Head of caudate nucleus (tissue), 42 donors: ENCODE data around the gene MBTPS2.
"Not testable (repeated sequence)": the region's sequence is repeated elsewhere in the genome, so short reads cannot be mapped to it uniquely, and the experiment has no call there.

Source experiments
- DNase-seq, 42 donors: peaks; one replicate each; pipeline versions ENCODE4 v3.0.0 to v3.0.0-alpha.2; 2020 to 2021; ENCODE audit warnings: mixed read lengths in 7 of 42
- intact Hi-C: fragments of 100-400 bp; cut with DNase I; formaldehyde crosslinking; loops from one replicate; pipeline ENCODE4 v1.15.0; 2022

Gene MBTPS2

DNA sequence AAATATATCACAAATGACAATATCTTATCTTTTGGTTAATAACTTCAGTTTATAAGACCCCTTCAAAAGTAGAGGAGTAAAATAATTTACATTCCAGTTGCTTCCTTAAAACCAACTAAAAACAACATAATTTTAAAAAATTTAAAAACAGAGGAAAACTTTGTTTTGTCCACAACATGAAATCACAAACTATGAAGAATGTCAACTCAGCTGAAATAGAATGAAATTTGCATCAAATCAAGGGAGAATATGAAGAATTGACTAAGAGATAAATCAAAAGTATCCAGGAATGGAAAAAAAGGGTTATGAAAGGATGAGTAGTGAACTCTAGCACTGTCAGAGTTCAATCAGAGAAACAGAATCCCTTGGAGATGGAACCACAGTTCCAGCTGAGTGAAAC, 14.2 kb downstream of the MBTPS2 start:
- DNase-seq = no peak
- intact Hi-C loops = no loop called here

DNA sequence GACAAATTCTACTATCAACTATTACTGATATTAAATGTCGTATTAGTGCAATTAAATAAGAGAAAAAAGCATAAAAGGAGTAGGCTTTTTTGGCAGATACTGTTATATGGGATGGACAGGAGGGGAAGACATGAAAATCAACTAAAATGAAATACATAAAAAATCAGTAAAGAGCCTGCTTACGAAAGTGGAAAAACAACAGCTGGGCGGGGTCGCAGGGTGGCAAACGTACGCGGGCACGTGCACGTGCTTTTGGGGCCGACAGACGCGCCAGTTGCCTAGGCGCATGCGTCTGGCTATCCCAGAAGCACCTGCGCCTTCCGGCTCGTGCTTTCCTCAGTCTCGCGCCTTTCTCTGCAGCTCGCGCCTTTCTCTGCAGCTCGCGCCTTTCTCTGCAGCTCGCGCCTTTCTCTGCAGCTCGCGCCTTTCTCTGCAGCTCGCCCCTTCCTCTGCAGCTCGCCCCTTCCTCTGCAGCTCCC, 16.6 kb downstream of the MBTPS2 start, which contains the start of gene YY2:
YY2 (plus strand) TSS at position 51 of the 479 bp plus-strand sequence. CDS start 498 bp downstream, outside the sequence.
- no peak for DNase-seq
- intact Hi-C loops = no loop called here

DNA sequence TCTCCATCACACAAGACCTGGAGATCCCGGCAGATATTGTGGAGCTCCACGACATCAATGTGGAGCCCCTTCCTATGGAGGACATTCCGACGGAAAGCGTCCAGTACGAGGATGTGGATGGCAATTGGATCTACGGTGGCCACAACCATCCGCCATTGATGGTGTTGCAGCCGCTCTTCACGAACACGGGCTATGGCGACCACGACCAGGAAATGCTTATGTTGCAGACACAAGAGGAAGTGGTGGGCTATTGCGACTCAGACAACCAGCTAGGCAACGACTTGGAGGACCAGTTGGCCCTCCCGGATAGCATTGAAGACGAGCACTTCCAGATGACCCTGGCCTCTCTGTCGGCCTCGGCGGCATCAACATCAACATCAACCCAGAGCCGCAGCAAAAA, 17.1 kb downstream of the MBTPS2 start:
- intact Hi-C loops = no loop called here
- DNase-seq = no peak

DNA sequence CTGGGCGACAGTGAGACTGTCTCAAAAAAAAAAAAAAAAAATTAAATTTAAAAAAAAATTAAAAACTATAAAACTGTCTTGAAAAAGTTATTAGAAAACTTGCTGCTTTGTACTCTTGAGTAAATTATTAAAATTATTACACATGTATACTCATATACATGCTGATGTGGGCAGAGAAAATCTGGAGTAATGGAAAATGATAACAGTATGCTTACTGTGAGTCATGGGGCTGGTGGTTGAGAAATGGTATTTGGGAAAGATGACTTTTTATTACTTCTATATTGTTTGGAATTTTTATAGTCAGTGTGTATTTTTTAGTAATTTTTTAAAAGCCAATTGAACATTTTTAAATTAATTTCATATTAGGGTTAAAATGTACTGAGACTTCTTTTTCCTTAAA, 23.8 kb downstream of the MBTPS2 start:
- intact Hi-C loops = no loop called here
- DNase-seq = no peak

DNA sequence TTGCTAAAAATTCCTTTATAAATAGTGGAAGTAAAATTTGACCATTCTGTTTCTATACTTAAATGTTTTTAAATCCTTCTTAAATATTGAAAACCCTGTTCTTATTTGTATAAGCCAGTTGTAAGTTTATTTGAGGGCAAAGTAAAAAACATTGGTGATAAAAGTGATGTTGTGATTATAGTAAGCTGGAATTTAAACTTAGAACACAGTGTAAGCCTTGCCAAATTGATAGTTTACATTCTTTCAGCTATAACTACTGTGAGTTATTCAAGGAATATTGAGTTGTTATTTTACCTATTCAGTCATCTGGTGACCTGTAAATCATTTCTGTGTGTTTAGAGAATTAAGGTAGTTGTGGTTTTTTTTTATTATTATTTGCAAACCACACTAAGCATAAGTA, 26.0 kb downstream of the MBTPS2 start:
- intact Hi-C loops = no loop called here
- no peak for DNase-seq

DNA sequence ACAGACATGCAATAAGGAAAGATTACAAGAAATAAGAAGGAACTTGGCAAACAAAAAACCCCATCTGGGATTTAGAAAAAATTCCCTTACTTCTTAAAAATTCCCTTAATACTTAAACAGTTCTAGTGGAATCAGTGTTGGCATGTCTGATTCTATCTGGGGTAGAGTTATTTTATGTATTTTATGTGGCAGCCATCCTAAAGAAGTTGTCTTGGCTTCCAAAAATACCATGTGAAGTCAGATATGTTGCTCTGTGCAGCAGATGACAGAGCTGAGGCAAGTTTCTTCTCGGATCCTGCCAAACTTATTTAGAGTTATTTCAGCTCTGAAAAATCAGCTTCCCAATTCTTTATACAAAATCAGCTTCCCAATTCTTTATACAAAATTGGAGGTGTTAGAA, 31.1 kb downstream of the MBTPS2 start:
- intact Hi-C loops = no loop called here
- DNase-seq = no peak

DNA sequence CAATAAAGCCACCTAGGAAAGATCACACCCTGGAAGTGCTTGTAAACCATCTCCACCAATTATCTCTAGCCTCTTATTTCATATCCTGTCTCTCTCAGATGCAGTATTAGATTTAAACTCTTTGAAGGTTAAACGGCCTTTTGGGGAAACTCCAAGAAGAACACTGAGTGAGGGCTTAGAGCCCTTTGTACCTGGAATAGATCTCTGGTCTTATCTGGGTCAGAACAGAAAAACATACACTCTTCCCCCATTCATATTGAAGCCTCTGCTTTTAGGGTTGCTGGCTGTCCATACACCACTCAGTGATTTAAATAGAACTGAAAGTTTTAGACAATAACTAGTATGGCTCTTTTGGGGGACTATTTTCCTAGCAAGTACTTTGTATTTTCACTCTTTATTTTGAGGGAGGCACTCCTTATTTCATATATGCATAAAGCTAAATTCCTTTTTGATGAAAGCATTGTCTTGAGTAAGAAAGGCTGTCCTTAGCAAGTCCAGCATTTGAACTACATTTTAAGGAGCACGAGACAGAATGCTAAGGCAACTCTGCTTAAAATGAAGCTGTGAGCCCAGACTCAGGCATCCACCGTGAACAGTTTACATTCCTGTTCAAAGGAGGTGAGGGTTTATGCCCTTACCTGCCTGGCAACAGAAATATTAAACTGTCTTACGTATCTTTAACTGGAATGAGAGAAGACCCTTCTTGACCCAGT, 33.8 kb downstream of the MBTPS2 start:
- DNase-seq = no peak
- intact Hi-C loops = no loop called here

DNA sequence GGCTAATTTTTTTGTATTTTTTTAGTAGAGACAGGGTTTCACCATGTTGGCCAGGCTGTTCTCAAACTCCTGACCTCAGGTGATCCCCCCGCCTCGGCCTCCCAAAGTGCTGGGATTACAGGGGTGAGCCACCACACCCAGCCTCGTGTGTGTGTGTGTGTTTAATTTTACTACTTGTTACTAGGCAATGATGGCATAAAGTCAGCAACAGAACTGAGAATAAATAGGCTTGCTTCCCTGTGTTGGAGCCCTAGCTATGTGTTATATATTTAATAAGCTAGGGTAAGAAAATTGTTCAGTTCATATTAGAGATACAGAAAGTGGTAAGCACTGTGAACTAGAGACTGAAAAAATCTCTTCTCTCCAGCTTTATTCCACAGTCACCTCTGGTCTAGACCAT, 34.8 kb downstream of the MBTPS2 start:
- DNase-seq, intact Hi-C loops: not testable (repeated sequence)

DNA sequence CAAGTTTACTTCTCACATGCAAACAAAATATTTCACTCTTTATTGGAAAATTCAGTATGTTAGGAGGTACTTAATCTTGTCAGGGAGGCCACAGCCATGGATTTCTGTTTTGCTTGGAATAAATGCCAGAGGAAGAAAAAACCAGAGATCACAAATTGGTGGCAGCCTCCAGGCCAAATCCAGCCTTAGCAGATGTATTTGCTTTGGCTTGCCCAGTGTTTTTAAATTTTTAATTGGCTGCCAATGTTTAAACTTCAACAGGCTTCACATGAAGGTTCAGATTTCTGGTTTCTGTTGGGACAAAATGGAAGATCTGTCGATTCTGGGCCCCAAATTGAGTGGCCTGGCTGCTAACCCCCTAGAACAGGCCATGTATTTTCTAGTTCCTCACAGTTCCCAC, 35.6 kb downstream of the MBTPS2 start:
- DNase-seq = no peak
- intact Hi-C loops = no loop called here

DNA sequence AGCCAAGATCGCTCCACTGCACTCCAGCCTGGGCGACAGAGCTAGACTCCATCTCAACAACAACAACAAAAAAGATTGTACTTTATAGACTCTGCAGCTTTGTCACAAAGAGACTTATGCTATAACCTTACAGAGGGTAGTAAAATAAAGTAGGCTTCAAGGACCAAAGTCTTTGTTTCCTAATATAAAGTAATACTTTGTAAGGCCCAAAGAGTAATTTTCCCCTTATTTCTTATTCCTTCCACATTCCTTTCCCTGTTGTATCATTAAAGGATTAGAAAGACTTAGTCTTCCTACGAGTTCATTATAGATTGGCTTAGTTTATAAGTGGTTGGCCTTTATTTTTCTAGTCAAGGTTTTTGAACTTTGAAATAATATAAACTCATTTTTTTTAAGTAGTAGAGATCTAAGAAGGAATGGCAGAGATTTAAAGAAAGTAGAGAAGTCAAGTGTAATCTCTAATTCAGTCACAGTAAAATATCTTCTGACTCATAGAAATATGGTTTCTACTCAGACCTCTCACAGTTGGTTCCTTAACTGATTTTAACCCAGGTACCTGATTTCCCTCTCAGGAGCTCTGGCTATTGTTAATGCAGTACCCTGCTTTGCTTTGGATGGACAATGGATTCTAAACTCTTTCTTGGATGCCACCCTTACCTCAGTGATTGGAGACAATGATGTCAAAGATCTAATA, 42.6 kb downstream of the MBTPS2 start:
- intact Hi-C loops = no loop called here
- DNase-seq = no peak

DNA sequence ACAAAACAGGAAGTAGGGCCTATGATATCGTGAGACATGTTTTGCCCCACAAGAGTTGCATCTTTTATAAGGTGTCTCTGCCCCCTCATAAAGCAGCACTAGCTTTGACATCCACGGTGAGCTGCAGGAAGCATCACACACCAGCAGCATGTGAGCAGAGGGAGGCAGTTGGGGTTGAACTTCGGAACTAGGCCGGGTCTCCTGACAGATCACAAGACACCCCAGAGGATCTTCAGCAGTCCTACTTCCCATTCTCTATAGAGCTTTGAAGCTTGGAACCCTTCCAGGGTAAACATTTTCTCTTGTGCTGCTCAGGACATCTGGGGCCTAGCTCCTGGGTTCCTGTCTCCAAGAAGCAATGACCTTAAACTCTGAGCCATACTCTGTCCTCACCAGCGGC, 43.8 kb downstream of the MBTPS2 start:
- intact Hi-C loops = no loop called here
- DNase-seq = peak in 30 of 42 donors; percentile 2 to 53 (median 24)

DNA sequence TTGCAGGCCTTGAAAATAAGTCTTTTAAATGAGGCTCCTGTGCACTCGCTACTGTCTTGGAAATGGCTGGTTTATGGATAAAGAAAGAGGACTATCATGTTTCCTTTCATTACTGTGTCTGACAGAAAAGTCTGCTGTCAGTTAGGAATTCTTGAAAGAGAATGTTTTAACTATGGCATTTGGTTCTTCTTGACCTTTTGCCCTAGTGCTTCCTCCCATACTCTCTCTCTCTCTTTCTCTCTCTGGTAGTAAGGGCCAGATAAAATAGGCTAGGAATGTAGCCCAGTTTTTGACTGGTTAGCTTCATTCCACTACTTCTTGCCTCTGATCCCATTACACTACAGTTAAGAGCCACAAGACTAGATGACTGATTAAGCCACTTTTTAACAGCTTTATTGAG, 46.2 kb downstream of the MBTPS2 start:
- no peak for DNase-seq
- intact Hi-C loops = no loop called here

DNA sequence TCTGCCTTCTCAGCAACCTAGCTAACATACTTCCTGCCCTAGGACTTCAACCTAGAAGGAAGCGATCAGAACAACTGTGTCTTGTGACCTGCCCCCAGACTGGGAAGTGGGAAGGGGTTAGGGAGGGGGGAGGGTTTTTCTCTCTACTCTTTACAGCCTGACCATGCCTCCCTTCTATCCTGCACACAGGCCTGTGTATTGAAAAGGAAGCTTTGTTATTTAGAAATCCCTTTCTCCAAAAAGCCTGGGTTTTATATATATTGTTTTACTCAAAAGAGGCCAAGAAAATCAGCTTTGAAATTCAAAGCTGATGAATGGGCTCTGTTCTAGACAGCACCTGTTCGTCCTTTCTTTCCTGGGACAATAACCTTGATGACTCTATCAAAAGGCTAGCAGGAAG, 65.9 kb downstream of the MBTPS2 start:
- intact Hi-C loops = no loop called here
- DNase-seq = peak in 4 of 42 donors; percentile 4 to 40 (median 20)

DNA sequence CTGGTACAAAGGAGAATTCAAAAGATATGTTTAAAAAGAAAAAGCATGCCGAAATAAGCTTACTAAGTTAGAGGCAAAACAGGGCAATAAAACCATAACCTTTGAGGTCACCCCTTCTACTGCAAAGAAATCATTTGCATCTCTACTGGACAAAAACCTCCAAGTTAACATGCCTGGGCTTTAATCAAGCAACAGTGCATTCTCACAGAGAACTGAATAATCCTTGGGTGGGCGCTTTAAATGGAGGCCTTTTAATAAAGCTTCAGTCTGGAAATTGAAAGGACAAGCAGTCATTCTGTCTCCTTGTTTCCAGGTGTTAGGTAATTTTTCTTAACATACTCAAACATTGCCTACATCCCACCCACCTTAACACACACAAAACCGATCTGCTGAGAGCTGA, 66.5 kb downstream of the MBTPS2 start:
- DNase-seq = no peak
- intact Hi-C loops = no loop called here

DNA sequence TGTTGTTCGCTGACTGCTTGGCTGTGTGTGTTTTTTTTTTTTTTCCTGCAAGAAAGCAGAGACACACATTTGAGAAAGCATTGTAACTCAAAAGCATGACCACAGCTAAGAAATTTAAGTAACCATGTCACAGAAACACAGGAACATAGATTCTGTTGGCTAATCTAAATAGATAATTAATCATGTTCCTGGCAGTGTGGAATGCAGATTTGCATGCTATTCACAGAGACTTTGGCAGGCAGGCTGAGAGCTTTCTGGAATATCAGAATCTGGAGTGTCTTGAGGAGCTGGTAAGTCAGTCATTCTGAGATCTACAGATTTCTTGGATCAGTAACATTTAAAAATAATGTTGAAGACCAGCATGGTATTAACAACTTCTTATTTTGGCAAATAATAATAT, 67.8 kb downstream of the MBTPS2 start:
- no peak for DNase-seq
- intact Hi-C loops = no loop called here

DNA sequence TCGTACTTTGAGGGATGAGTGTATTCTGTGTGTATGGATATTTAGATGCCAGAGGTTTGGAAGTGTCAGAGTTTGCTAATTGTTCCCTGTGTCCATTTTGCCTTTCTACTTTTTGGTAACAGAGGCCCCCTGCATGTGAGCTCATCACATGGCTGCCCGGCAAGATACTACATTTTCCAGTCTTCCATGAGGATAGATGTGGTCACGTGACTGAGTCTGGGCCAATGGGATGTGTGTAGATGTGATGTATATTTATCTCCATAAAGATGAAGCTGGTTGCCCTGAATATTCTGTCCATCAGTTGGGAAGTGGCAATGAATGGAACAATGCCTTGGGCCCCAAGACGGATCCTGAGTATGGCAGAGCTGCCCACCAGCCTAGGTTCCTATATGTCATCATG, 72.1 kb downstream of the MBTPS2 start:
- no peak for DNase-seq
- intact Hi-C loops = no loop called here

DNA sequence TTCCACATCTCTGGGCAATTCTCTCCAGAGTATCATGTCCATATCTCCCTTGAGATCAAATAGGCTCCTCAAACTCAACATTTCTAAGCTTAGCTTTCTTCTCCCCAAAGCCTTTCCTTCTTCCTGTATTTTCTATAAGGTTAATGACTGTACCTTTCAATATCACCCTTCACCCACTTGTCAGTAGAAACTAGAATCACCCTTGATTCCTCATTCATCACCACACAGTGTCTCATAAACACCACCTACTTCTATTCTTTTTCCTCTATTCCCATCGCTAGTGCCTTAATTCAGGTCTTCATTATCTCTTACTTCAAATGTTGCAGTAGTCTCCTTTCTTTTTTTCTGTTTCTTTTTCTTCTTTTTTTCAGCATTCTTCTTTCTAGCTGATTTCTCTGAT, 72.8 kb downstream of the MBTPS2 start:
- intact Hi-C loops = no loop called here
- no peak for DNase-seq

DNA sequence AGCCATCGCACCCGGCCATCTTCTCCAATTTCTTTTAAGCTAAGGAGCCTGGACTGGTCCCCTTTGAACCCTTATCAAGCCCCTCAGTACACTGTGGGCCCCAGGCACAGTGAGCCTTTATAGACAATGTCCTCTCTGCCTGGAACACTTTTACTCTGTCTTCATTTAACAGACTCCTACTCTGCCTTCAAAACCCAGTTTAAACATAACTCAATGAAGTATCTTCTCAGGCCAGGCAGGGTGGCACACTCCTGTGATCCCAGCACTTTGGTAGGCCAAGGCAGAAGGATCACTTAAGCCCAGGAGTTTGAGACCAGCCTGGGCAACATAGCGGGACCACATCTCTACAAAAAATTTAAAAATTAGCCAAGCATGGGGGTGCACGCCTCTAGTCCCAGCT, 73.6 kb downstream of the MBTPS2 start:
- DNase-seq = no peak
- intact Hi-C loops = no loop called here

DNA sequence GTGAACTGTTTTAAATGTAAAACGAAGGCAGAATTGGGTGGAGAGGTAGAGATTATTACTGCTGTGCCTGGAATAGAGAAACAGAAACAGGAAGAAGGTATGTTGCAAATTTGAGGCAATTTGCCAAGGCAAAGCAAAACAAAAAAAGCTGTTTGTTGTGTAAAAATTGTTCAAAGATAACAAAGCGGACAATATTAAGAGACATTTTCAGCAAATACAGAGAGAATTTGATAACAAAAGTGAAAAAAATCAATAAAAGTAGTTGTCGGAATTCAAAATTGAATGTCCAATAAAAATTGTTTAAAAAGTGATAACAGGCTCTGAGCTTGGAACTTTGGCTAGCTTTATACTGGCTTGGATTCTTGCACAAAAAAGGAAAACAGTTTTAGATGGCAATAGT, 86.7 kb downstream of the MBTPS2 start:
- intact Hi-C loops = no loop called here
- no peak for DNase-seq

DNA sequence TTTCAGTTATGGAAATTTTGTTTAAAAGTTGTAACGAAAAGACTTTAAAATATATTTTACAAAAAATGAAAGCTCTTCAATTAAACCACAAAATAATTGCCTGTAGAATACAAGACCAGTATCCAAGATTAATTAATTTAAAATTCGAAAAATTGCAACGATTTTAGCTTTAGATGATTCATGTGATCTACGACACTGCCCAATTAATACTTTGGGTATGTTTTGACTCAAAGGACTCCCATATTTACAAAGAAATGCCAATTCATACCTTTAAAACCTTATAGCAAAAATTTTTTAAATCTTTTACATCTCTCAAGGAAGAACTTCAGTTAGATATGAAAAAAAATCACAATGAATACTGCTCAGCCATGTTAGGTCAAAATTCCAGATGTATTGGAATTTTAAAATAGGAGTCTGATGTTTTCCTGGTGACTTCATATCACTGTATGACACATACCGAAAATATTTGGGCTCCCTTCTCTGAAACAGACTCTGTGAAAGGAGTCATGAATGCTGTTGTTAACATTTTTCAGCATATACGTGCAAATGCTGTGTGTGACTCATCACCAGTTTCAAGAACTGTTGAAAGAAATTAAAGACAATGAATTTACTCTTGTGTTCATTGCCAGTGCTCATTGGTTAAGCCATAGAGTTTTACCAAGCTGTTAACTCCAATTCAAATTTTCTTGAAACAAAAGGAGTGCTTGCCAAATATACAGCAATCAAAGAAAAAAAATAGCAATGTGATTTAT, 87.3 kb downstream of the MBTPS2 start:
- intact Hi-C loops = no loop called here
- no peak for DNase-seq
